WTC11 (cell line): ENCODE measurements around the gene TMEM174. TPM values are rescaled to one million over a fixed set of nuclear protein-coding genes. Genes with fewer than 3 reads are reported as not detected.

Source experiments
- ATAC-seq: fragments of 200-7000 bp; cut with Tn5 transposase; 2 replicates; pipeline ENCODE4 v1.10.0; 2021; ENCODE audit warnings: mild to moderate bottlenecking, moderate library complexity
- CTCF ChIA-PET: fragments of 300-600 bp; sonication (Branson Sonifier 250); formaldehyde crosslinking; loops from one replicate; lab custom pipeline; 2021; ENCODE audit warnings: antibody characterized with exemption; lab: Charles Lee
- POLR2A ChIA-PET: fragments of 350-600 bp; sonication (Branson Sonifier 250); formaldehyde crosslinking; loops from one replicate; lab custom pipeline; 2021; ENCODE audit warnings: antibody characterized with exemption; lab: Charles Lee
- DNase-seq: peaks from one replicate; pipeline ENCODE4 v3.0.0; 2021; ENCODE audit warnings: low spot score
- H3K27ac Mint-ChIP-seq: 2 replicates; pipeline ENCODE4 v1.8.0; 2021; ENCODE audit warnings: mixed read lengths
- H3K27me3 Mint-ChIP-seq: 2 replicates; pipeline ENCODE4 v1.8.0; 2021; ENCODE audit warnings: low read depth, mild to moderate bottlenecking, moderate library complexity, mixed read lengths
- H3K36me3 Mint-ChIP-seq: 2 replicates; pipeline ENCODE4 v1.8.0; 2021; ENCODE audit warnings: mixed read lengths
- H3K4me1 Mint-ChIP-seq: 2 replicates; pipeline ENCODE4 v1.8.0; 2022; ENCODE audit warnings: mixed read lengths
- H3K4me3 Mint-ChIP-seq: 2 replicates; pipeline ENCODE4 v1.8.0; 2021; ENCODE audit warnings: mild to moderate bottlenecking, moderate library complexity, mixed read lengths
- H3K9me3 Mint-ChIP-seq: 2 replicates; pipeline ENCODE4 v1.8.0; 2021; ENCODE audit warnings: mixed read lengths
- ATF3 ChIP-seq: sonication (generic); formaldehyde crosslinking; conservative IDR thresholded peaks from 2 replicates; pipeline ENCODE4 v1.8.1; 2022; ENCODE audit warnings: mild to moderate bottlenecking, missing genetic modification reagents
- EMX1 ChIP-seq: fragments of 250-450 bp; sonication (Bioruptor Pico); IDR thresholded peaks from 2 replicates; pipeline ENCODE4 v1.8.0; 2021; ENCODE audit warnings: mild to moderate bottlenecking
- ERG ChIP-seq: fragments of 250-450 bp; sonication (Bioruptor Pico); IDR thresholded peaks from 2 replicates; pipeline ENCODE4 v1.8.0; 2021; ENCODE audit warnings: mild to moderate bottlenecking
- FOXJ3 ChIP-seq: sonication (generic); formaldehyde crosslinking; IDR thresholded peaks from 2 replicates; pipeline ENCODE4 v1.9.0; 2021; ENCODE audit warnings: missing genetic modification reagents, mild to moderate bottlenecking, borderline replicate concordance
- GABPB1 ChIP-seq: sonication (generic); formaldehyde crosslinking; IDR thresholded peaks from 2 replicates; pipeline ENCODE4 v1.8.1; 2023; ENCODE audit warnings: mild to moderate bottlenecking, missing genetic modification reagents
- HMGXB4 ChIP-seq: sonication (generic); formaldehyde crosslinking; IDR thresholded peaks from 2 replicates; pipeline ENCODE4 v1.8.1; 2023; ENCODE audit warnings: mild to moderate bottlenecking, moderate library complexity, missing genetic modification reagents
- NFE2L1 ChIP-seq: sonication (generic); formaldehyde crosslinking; IDR thresholded peaks from 2 replicates; pipeline ENCODE4 v1.8.1; 2023; ENCODE audit warnings: missing genetic modification reagents
- NFYB ChIP-seq: sonication (generic); formaldehyde crosslinking; conservative IDR thresholded peaks from 2 replicates; pipeline ENCODE4 v1.8.0; 2022; ENCODE audit warnings: low read depth, missing genetic modification reagents
- NR1H2 ChIP-seq: sonication (generic); formaldehyde crosslinking; IDR thresholded peaks from 2 replicates; pipeline ENCODE4 v1.9.0; 2021; ENCODE audit warnings: mild to moderate bottlenecking, moderate library complexity, missing genetic modification reagents
- OVOL2 ChIP-seq: fragments of 250-450 bp; sonication (Bioruptor Pico); IDR thresholded peaks from 2 replicates; pipeline ENCODE4 v1.9.0; 2021; ENCODE audit warnings: mild to moderate bottlenecking, borderline replicate concordance
- PRDM15 ChIP-seq: sonication (generic); formaldehyde crosslinking; IDR thresholded peaks from 2 replicates; pipeline ENCODE4 v1.8.0; 2022; ENCODE audit warnings: missing genetic modification reagents
- PRRX2 ChIP-seq: fragments of 250-450 bp; sonication (Bioruptor Pico); IDR thresholded peaks from 2 replicates; pipeline ENCODE4 v1.8.0; 2021; ENCODE audit warnings: mild to moderate bottlenecking
- RELA ChIP-seq: sonication (generic); formaldehyde crosslinking; IDR thresholded peaks from 2 replicates; pipeline ENCODE4 v1.8.1; 2022; ENCODE audit warnings: missing genetic modification reagents, mild to moderate bottlenecking, borderline replicate concordance
- TP53 ChIP-seq: sonication (generic); formaldehyde crosslinking; IDR thresholded peaks from 2 replicates; pipeline ENCODE4 v1.8.1; 2023; ENCODE audit warnings: mild to moderate bottlenecking, missing genetic modification reagents
- USF2 ChIP-seq: sonication (generic); formaldehyde crosslinking; IDR thresholded peaks from 2 replicates; pipeline ENCODE4 v1.8.1; 2023; ENCODE audit warnings: mild to moderate bottlenecking, missing genetic modification reagents, moderate library complexity
- ZBTB43 ChIP-seq: sonication (generic); formaldehyde crosslinking; IDR thresholded peaks from 2 replicates; pipeline ENCODE4 v1.8.1; 2023; ENCODE audit warnings: mild to moderate bottlenecking, missing genetic modification reagents
- ZNF138 ChIP-seq: sonication (generic); formaldehyde crosslinking; conservative IDR thresholded peaks from 2 replicates; pipeline ENCODE4 v1.8.1; 2022; ENCODE audit warnings: mild to moderate bottlenecking, moderate library complexity, missing genetic modification reagents
- ZNF232 ChIP-seq: sonication (generic); formaldehyde crosslinking; IDR thresholded peaks from 2 replicates; pipeline ENCODE4 v1.8.0; 2022; ENCODE audit warnings: mild to moderate bottlenecking, missing genetic modification reagents
- ZNF423 ChIP-seq: fragments of 250-450 bp; sonication (Bioruptor Pico); IDR thresholded peaks from 2 replicates; pipeline ENCODE4 v2.1.2; 2022; ENCODE audit warnings: mild to moderate bottlenecking, moderate library complexity
- ZNF532 ChIP-seq: fragments of 250-450 bp; sonication (Bioruptor Pico); IDR thresholded peaks from 2 replicates; pipeline ENCODE4 v1.9.0; 2021; ENCODE audit warnings: mild to moderate bottlenecking, borderline replicate concordance
- total RNA-seq: library from RNA; stranded (reverse); gene quantifications from 3 replicates; pipeline ENCODE4 v1.2.3, GENCODE V29; 2021

Gene TMEM174
- total RNA-seq, 1 experiment from 2014 or later = not detected

- TF ChIP-seq ERG (no peak), USF2 (no peak)
Observed at GRCh38 chr5:73215531-73215890, 42.5 kb downstream of the TMEM174 start (continued).

- H3K27ac Mint-ChIP-seq = no peak overlapping the region
- ATAC-seq (peak; percentile 90), DNase-seq (peak; percentile 84)
- CTCF ChIA-PET = interaction anchor here (0.6 to 3.9 kb wide), 86 partner anchors 9 to 553 kb away, joined by 3 to 92 read pairs (median 5); partner anchors contain the start of genes FCHO2, FOXD1, TMEM171 and TMEM174
- H3K4me1 Mint-ChIP-seq = peaks cover 23% of the 10 kb centered on the region
- POLR2A ChIA-PET = interaction anchor here (0.6 to 1.6 kb wide), 6 partner anchors 12 to 1105 kb away, joined by 3 to 5 read pairs (median 3); no protein-coding TSS in a partner anchor
- no peaks in the 10 kb centered on the region for H3K36me3 Mint-ChIP-seq
- peaks cover 68% of the 10 kb centered on the region for H3K27me3 Mint-ChIP-seq
- H3K4me3 Mint-ChIP-seq = peak overlapping the region; percentile 64
- peaks cover 6% of the 10 kb centered on the region for H3K9me3 Mint-ChIP-seq
- TF ChIP-seq ZNF232 (CRISPR knock-in tag) (peak; percentile 93), OVOL2 (CRISPR knock-in tag) (no peak), NFYB (peak; percentile 19; the same call in 1 of the 2 replicates), ZNF532 (CRISPR knock-in tag) (peak; percentile 26; the same call in 1 of the 2 replicates), ZNF138 (CRISPR knock-in tag) (no peak), RELA (CRISPR knock-in tag) (peak; percentile 71; the same call in 1 of the 2 replicates), GABPB1 (CRISPR knock-in tag) (peak; percentile 45; the same call in 1 of the 2 replicates), ERG (no peak), HMGXB4 (CRISPR knock-in tag) (peak; percentile 100), ATF3 (CRISPR knock-in tag) (no peak; the same call in 1 of the 2 replicates), TP53 (CRISPR knock-in tag) (no peak), FOXJ3 (CRISPR knock-in tag) (no peak), NFE2L1 (peak; percentile 95; the same call in 1 of the 2 replicates), ZBTB43 (CRISPR knock-in tag) (peak; percentile 86), PRRX2 (CRISPR knock-in tag) (no peak), PRDM15 (CRISPR knock-in tag) (peak; percentile 80), EMX1 (CRISPR knock-in tag) (no peak), NR1H2 (no peak), ZNF423 (no peak)
Observed at GRCh38 chr5:73215891-73216610, 43.1 kb downstream of the TMEM174 start.
